ENCODE results near the gene ZNF892.
"Not testable (repeated sequence)": the region's sequence is repeated elsewhere in the genome, so short reads cannot be mapped to it uniquely, and the experiment has no call there.

GRCh38 chr2:95242084-95242483 is 34.8 kb downstream of the ZNF892 start:
- TF ChIP-seq GABPA (IDR thresholded peaks at IDR 0.05; ENCODE audit: low read depth); CTCF (IDR thresholded peaks at IDR 0.05; ENCODE audit: insufficient read depth, low read length); REST (IDR thresholded peaks at IDR 0.05; ENCODE audit: insufficient replicate concordance, low read depth); POLR2AphosphoS5 (IDR thresholded peaks at IDR 0.05; ENCODE audit: low read depth); SPI1 (IDR thresholded peaks at IDR 0.05; ENCODE audit: borderline replicate concordance, low read depth): not testable (repeated sequence)
